ENCODE results near the gene HIVEP3.
"Not testable (repeated sequence)": the region's sequence is repeated elsewhere in the genome, so short reads cannot be mapped to it uniquely, and the experiment has no call there.

HIVEP3 gene

GRCh38 chr1:41560496-41560895, 358.2 kb downstream of the HIVEP3 start:
- DNase-seq (ENCODE audit: low read depth in 3 of 3), result no peak

GRCh38 chr1:41559331-41559730, 359.4 kb downstream of the HIVEP3 start:
- DNase-seq (ENCODE audit: low read depth in 3 of 3), result no peak

GRCh38 chr1:41558761-41559171, 360.0 kb downstream of the HIVEP3 start:
- DNase-seq (ENCODE audit: low read depth in 3 of 3), result no peak

- no peak for DNase-seq (ENCODE audit: low read depth in 3 of 3)
Measured at GRCh38 chr1:41557751-41558455, 360.8 kb downstream of the HIVEP3 start.

GRCh38 chr1:41554746-41555145, 364.0 kb downstream of the HIVEP3 start:
- not testable (repeated sequence) for DNase-seq (ENCODE audit: low read depth in 3 of 3)

GRCh38 chr1:41547781-41548560, 370.8 kb downstream of the HIVEP3 start:
- DNase-seq (ENCODE audit: low read depth in 3 of 3), result no peak

- no peak for DNase-seq (ENCODE audit: low read depth in 3 of 3)
Measured at GRCh38 chr1:41547336-41547735, 371.4 kb downstream of the HIVEP3 start.

- no peak for DNase-seq (ENCODE audit: low read depth in 3 of 3)
Measured at GRCh38 chr1:41546833-41547135, 371.9 kb downstream of the HIVEP3 start.

GRCh38 chr1:41545996-41546832, 372.5 kb downstream of the HIVEP3 start:
- no peak for DNase-seq (ENCODE audit: low read depth in 3 of 3)

- DNase-seq (ENCODE audit: low read depth in 3 of 3), result no peak
Measured at GRCh38 chr1:41542196-41542930, 376.4 kb downstream of the HIVEP3 start.

- no peak for DNase-seq (ENCODE audit: low read depth in 3 of 3)
Measured at GRCh38 chr1:41541592-41541952, 377.1 kb downstream of the HIVEP3 start.

GRCh38 chr1:41540886-41541591, 377.7 kb downstream of the HIVEP3 start:
- no peak for DNase-seq (ENCODE audit: low read depth in 3 of 3)

- DNase-seq (ENCODE audit: low read depth in 3 of 3), result no peak
Measured at GRCh38 chr1:41539999-41540398, 378.7 kb downstream of the HIVEP3 start.

GRCh38 chr1:41539418-41539805, 379.3 kb downstream of the HIVEP3 start:
- DNase-seq (ENCODE audit: low read depth in 3 of 3), result no peak

GRCh38 chr1:41538741-41539417, 379.8 kb downstream of the HIVEP3 start:
- no peak for DNase-seq (ENCODE audit: low read depth in 3 of 3)

- DNase-seq (ENCODE audit: low read depth in 3 of 3), result no peak
Measured at GRCh38 chr1:41537788-41538351, 380.9 kb downstream of the HIVEP3 start.

- no peak for DNase-seq (ENCODE audit: low read depth in 3 of 3)
Measured at GRCh38 chr1:41537251-41537650, 381.5 kb downstream of the HIVEP3 start.

GRCh38 chr1:41536361-41536802, 382.3 kb downstream of the HIVEP3 start:
- no peak for DNase-seq (ENCODE audit: low read depth in 3 of 3)

- DNase-seq (ENCODE audit: low read depth in 3 of 3), result no peak
Measured at GRCh38 chr1:41535716-41536115, 383.0 kb downstream of the HIVEP3 start.

GRCh38 chr1:41535276-41535675, 383.4 kb downstream of the HIVEP3 start:
- no peak for DNase-seq (ENCODE audit: low read depth in 3 of 3)

Measured in stimulated activated CD4-positive, alpha-beta T cell treated with anti-CD3 and anti-CD28 coated beads, TNF-alpha, amount 100 ng/mL, for 4 hours (primary cell).